ENCODE results near the gene MOB3B. TPM values are rescaled to one million over a fixed set of nuclear protein-coding genes. Genes with fewer than 3 reads are reported as not detected.

Gene MOB3B
- total RNA-seq, 2 donors from 2014 or later, result 4.3 to 6.0 TPM

GRCh38 chr9:27372615-27373014 is 157.0 kb downstream of the MOB3B start:
- peaks cover 51% of the 10 kb centered on the region for H3K4me1 ChIP-seq
- WGBS, 2 donors, result 94 to 100% methylated on average over 1 of the region's 1 CpG

GRCh38 chr9:27371382-27371781 is 158.2 kb downstream of the MOB3B start:
- WGBS, 2 donors, result 14 to 21% methylated on average over 5 of the region's 5 CpGs

More at GRCh38 chr9:27372615-27373014, 157.0 kb downstream of the MOB3B start:
- Histone ChIP-seq H3K9me3 (no peaks in the 10 kb centered on the region), H3K27ac (peak overlapping the region in 2 of 4 donors; percentile 11 to 50), H3K36me3 (replicated peaks in 1 of 2; ENCODE audit: insufficient read depth in 1 of 2, low read depth in 2 of 2) (no peaks in the 10 kb centered on the region), H3K27me3 (no peaks in the 10 kb centered on the region), H3K4me3 (no peak overlapping the region)
- intact Hi-C loops (cut with DNase I), result no loop called here
- ATAC-seq, result no peak
- TF ChIP-seq POLR2A (IDR thresholded peaks at IDR 0.05) (no peak), CTCF (IDR thresholded peaks at IDR 0.05) (no peak)
- DNase-seq, result no peak

GRCh38 chr9:27369591-27369990 is 160.0 kb downstream of the MOB3B start:
- DNase-seq, result no peak
- no peaks in the 10 kb centered on the region for H3K36me3 ChIP-seq (replicated peaks in 1 of 2; ENCODE audit: insufficient read depth in 1 of 2, low read depth in 2 of 2)
- intact Hi-C loops (cut with DNase I), result no loop called here
- no peak overlapping the region for H3K27ac ChIP-seq
- WGBS, 2 donors, result 72 to 88% methylated on average over 5 of the region's 5 CpGs
- no peaks in the 10 kb centered on the region for H3K9me3 ChIP-seq
- TF ChIP-seq POLR2A (IDR thresholded peaks at IDR 0.05) (no peak), CTCF (IDR thresholded peaks at IDR 0.05) (no peak)
- H3K4me1 ChIP-seq, result peaks cover 70% of the 10 kb centered on the region
- no peak overlapping the region for H3K4me3 ChIP-seq
- no peaks in the 10 kb centered on the region for H3K27me3 ChIP-seq
- no peak for ATAC-seq

More at GRCh38 chr9:27371382-27371781, 158.2 kb downstream of the MOB3B start:
- Histone ChIP-seq H3K36me3 (replicated peaks in 1 of 2; ENCODE audit: insufficient read depth in 1 of 2, low read depth in 2 of 2) (no peaks in the 10 kb centered on the region), H3K4me3 (no peak overlapping the region), H3K27me3 (no peaks in the 10 kb centered on the region), H3K27ac (peak overlapping the region; percentile 50 to 74 (median 54)), H3K4me1 (peaks cover 54% of the 10 kb centered on the region), H3K9me3 (no peaks in the 10 kb centered on the region)
- peak in 1 of 7 experiments; percentile 5 for TF ChIP-seq CTCF (IDR thresholded peaks at IDR 0.05)
- TF ChIP-seq POLR2A (IDR thresholded peaks at IDR 0.05), result peak in 2 of 3 donors; percentile 14 to 15
- intact Hi-C loops (cut with DNase I), result no loop called here
- ATAC-seq, result peak; percentile 97
- peak; percentile 74 to 86 (median 79) for DNase-seq

- Histone ChIP-seq H3K9me3 (no peaks in the 10 kb centered on the region), H3K27me3 (no peaks in the 10 kb centered on the region), H3K27ac (peak overlapping the region in 1 of 4 donors; percentile 25), H3K36me3 (replicated peaks in 1 of 2; ENCODE audit: insufficient read depth in 1 of 2, low read depth in 2 of 2) (no peaks in the 10 kb centered on the region), H3K4me3 (no peak overlapping the region), H3K4me1 (peaks cover 61% of the 10 kb centered on the region)
- intact Hi-C loops (cut with DNase I), result no loop called here
- ATAC-seq, result no peak
- peak in 1 of 4 donors; percentile 23 for DNase-seq
- TF ChIP-seq CTCF (IDR thresholded peaks at IDR 0.05) (no peak), POLR2A (IDR thresholded peaks at IDR 0.05) (no peak)
- 60 to 62% methylated on average over 7 of the region's 7 CpGs for WGBS, 2 donors
Observed at GRCh38 chr9:27368316-27368985, 161.2 kb downstream of the MOB3B start.

GRCh38 chr9:27367921-27368315 is 161.7 kb downstream of the MOB3B start:
- ATAC-seq (no peak), DNase-seq (no peak)
- H3K27me3 ChIP-seq, result no peaks in the 10 kb centered on the region
- no peak overlapping the region for H3K4me3 ChIP-seq
- intact Hi-C loops (cut with DNase I), result no loop called here
- no peaks in the 10 kb centered on the region for H3K9me3 ChIP-seq
- no peak for TF ChIP-seq POLR2A (IDR thresholded peaks at IDR 0.05)
- no peak for TF ChIP-seq CTCF (IDR thresholded peaks at IDR 0.05)
- peaks cover 56% of the 10 kb centered on the region for H3K4me1 ChIP-seq
- H3K36me3 ChIP-seq (replicated peaks in 1 of 2; ENCODE audit: insufficient read depth in 1 of 2, low read depth in 2 of 2), result no peaks in the 10 kb centered on the region
- WGBS, 2 donors, result 69 to 75% methylated on average over 3 of the region's 3 CpGs
- H3K27ac ChIP-seq, result no peak overlapping the region
